ENCODE results near the gene PDE9A.
"Not testable (repeated sequence)": the region's sequence is repeated elsewhere in the genome, so short reads cannot be mapped to it uniquely, and the experiment has no call there.

PDE9A gene

DNA sequence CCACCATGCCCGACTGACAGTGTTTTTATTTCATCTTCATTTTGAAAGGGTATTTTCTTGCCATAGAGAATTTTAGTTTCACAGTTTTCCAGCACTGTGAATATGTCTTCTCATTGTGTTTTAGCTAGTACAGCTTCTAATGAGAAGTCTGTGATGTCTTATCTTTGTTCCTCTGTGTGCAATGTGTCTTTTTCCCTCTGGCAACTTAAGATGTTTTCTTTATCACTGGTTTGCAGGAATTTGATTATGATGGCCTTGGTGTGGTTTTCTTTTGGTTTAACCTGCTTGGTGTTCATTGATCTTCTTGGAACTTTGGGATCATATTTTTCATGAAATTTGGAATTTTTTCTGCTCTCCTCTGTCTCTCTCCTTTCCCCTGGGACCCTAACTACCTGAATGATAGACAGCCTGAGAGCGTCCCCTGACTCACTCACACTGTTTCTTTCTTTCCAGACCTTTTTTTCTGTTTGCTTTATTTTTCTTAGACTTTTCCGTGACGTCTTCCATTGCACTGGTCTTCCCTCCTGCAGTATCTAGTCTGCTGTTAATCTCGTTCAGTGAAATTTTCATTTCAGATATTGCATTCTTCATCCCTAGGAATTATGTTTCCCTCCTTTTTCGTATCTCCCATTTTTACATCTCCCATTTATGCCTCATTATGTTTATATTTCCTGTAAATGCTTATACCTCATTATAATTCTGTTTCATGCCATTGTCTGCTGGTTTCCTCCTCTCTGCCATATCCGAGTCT lies 48.5 kb downstream of the PDE9A start:
- Histone ChIP-seq H3K27me3 (ENCODE audit: control insufficient read depth, insufficient read depth, low read length) (peaks cover 35% of the 10 kb centered on the region), H3K9ac (ENCODE audit: low read depth, low read length) (no peak overlapping the region), H3K4me2 (ENCODE audit: low read length) (no peak overlapping the region), H3K9me3 (replicated peaks; ENCODE audit: low read length) (peaks cover 4% of the 10 kb centered on the region), H3K36me3 (ENCODE audit: insufficient read depth, low read length) (no peaks in the 10 kb centered on the region), H3K4me1 (ENCODE audit: control insufficient read depth, insufficient read depth, low read length) (no peaks in the 10 kb centered on the region), H3K4me3 (ENCODE audit: low read length) (no peak overlapping the region)

DNA sequence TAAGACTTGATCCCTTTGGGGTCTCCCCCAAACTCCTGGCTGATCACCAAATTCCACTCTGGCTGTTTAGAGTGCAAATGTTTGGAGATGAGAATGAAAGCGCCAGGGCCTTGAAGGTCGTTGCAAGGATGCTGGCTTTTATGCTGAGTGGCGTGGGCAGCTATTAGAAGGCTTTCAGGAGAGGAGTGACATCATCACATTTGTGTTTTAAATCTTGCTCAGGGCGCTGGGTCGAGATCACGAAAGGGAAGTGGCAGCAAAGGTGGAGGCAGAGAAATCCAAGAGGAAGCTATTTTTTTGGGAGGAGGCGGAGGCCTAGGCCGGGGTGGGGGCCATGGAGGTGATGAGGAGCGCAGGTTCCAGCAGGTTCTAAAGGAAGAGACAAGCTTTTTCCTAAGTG lies 49.3 kb downstream of the PDE9A start:
- no peak overlapping the region for H3K4me2 ChIP-seq (ENCODE audit: low read length)
- H3K9me3 ChIP-seq (replicated peaks; ENCODE audit: low read length) = peaks cover 4% of the 10 kb centered on the region
- H3K9ac ChIP-seq (ENCODE audit: low read depth, low read length) = no peak overlapping the region
- peaks cover 39% of the 10 kb centered on the region for H3K27me3 ChIP-seq (ENCODE audit: control insufficient read depth, insufficient read depth, low read length)
- no peaks in the 10 kb centered on the region for H3K36me3 ChIP-seq (ENCODE audit: insufficient read depth, low read length)
- no peak overlapping the region for H3K4me3 ChIP-seq (ENCODE audit: low read length)
- no peaks in the 10 kb centered on the region for H3K4me1 ChIP-seq (ENCODE audit: control insufficient read depth, insufficient read depth, low read length)

- H3K27me3 ChIP-seq (ENCODE audit: control insufficient read depth, insufficient read depth, low read length) = peaks cover 39% of the 10 kb centered on the region
- H3K4me2 ChIP-seq (ENCODE audit: low read length) = no peak overlapping the region
- H3K9ac ChIP-seq (ENCODE audit: low read depth, low read length) = no peak overlapping the region
- peaks cover 4% of the 10 kb centered on the region for H3K9me3 ChIP-seq (replicated peaks; ENCODE audit: low read length)
- H3K4me3 ChIP-seq (ENCODE audit: low read length) = no peak overlapping the region
- H3K36me3 ChIP-seq (ENCODE audit: insufficient read depth, low read length) = no peaks in the 10 kb centered on the region
- H3K4me1 ChIP-seq (ENCODE audit: control insufficient read depth, insufficient read depth, low read length) = no peaks in the 10 kb centered on the region
Observed at GRCh38 chr21:42703136-42703908, 49.9 kb downstream of the PDE9A start.

DNA sequence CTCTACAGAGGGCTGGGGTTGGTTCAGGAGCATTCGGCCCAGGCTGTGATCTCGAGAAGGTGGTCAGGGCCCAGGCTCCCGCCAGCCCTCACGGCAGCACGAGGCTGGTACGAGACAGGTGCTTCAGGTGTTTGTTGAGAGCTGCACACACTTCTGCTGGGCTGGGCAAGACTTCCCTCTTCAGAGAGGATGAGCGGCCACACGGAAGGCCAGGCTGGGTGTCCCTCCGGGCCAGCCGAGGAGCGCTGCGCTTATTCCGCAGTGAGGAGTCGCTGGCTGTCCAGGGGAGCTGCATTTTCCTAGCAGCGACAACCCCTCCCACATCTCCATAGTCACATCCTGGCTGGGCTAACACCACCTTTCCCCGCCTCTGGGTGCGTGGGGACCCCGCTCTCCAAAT lies 50.5 kb downstream of the PDE9A start:
- Histone ChIP-seq H3K4me1 (ENCODE audit: control insufficient read depth, insufficient read depth, low read length) (no peaks in the 10 kb centered on the region), H3K27me3 (ENCODE audit: control insufficient read depth, insufficient read depth, low read length) (peaks cover 36% of the 10 kb centered on the region), H3K9me3 (replicated peaks; ENCODE audit: low read length) (peaks cover 4% of the 10 kb centered on the region), H3K4me3 (ENCODE audit: low read length) (no peak overlapping the region), H3K4me2 (ENCODE audit: low read length) (no peak overlapping the region), H3K36me3 (ENCODE audit: insufficient read depth, low read length) (no peaks in the 10 kb centered on the region), H3K9ac (ENCODE audit: low read depth, low read length) (no peak overlapping the region)

GRCh38 chr21:42704861-42705260 lies 51.4 kb downstream of the PDE9A start:
- Histone ChIP-seq H3K9me3 (replicated peaks; ENCODE audit: low read length) (peaks cover 4% of the 10 kb centered on the region), H3K9ac (ENCODE audit: low read depth, low read length) (no peak overlapping the region), H3K4me1 (ENCODE audit: control insufficient read depth, insufficient read depth, low read length) (no peaks in the 10 kb centered on the region), H3K36me3 (ENCODE audit: insufficient read depth, low read length) (no peaks in the 10 kb centered on the region), H3K4me3 (ENCODE audit: low read length) (no peak overlapping the region), H3K4me2 (ENCODE audit: low read length) (no peak overlapping the region), H3K27me3 (ENCODE audit: control insufficient read depth, insufficient read depth, low read length) (peaks cover 36% of the 10 kb centered on the region)

DNA sequence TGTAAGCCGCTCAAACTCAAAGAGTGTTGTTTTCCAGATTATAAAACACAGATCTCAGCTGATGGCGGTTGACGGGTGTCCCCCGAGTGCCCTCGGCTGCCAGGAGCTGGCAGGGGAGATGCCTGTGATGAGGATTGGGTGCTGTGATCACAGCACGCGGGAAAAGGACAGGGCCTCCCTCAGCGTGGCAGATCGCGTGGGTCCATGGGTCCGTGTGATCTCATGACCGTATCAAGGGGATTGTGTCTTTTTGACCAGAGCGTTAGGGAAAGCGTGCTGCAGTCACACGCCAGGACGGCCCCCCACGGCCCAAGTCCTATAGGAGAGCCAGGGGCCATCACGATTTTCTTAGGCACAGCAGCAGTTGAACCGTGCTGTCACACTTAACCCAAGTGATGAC lies 51.9 kb downstream of the PDE9A start:
- Histone ChIP-seq H3K27me3 (ENCODE audit: control insufficient read depth, insufficient read depth, low read length) (peaks cover 36% of the 10 kb centered on the region), H3K4me3 (ENCODE audit: low read length) (no peak overlapping the region), H3K4me2 (ENCODE audit: low read length) (no peak overlapping the region), H3K4me1 (ENCODE audit: control insufficient read depth, insufficient read depth, low read length) (no peaks in the 10 kb centered on the region), H3K9me3 (replicated peaks; ENCODE audit: low read length) (peaks cover 4% of the 10 kb centered on the region), H3K36me3 (ENCODE audit: insufficient read depth, low read length) (no peaks in the 10 kb centered on the region), H3K9ac (ENCODE audit: low read depth, low read length) (no peak overlapping the region)

DNA sequence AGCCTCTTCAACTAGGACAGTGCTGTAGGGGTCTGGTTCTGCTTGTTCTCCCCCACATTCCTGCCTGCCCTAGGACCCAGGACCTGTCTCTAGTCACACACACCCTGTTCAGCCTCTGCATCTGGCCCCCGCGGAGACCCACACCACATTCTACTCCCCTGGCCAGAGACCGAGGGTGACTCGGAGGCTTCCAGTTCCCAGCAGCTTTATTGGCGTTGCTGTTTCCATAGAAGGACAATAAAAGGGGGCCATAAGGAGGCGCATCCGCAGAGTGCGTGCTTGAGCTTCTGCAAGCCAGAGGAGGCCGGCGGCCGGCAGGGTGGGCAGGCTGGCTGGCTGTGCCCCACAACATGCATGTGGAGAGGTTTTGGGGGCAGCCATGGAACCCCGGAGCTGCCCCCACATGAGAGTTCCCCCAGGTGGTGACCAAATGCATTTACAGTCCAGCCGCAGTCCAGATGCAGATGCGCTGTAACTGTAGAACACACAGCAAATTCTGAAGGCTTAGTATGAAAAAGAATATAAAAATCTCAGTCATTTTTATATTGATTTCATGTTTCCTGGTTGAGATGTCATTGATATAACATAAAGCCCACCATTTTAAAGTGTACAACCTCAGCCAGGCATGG lies 52.4 kb downstream of the PDE9A start:
- Histone ChIP-seq H3K9me3 (replicated peaks; ENCODE audit: low read length) (peaks cover 4% of the 10 kb centered on the region), H3K4me2 (ENCODE audit: low read length) (no peak overlapping the region), H3K4me1 (ENCODE audit: control insufficient read depth, insufficient read depth, low read length) (no peaks in the 10 kb centered on the region), H3K27me3 (ENCODE audit: control insufficient read depth, insufficient read depth, low read length) (peaks cover 36% of the 10 kb centered on the region), H3K36me3 (ENCODE audit: insufficient read depth, low read length) (no peaks in the 10 kb centered on the region), H3K4me3 (ENCODE audit: low read length) (no peak overlapping the region), H3K9ac (ENCODE audit: low read depth, low read length) (no peak overlapping the region)

DNA sequence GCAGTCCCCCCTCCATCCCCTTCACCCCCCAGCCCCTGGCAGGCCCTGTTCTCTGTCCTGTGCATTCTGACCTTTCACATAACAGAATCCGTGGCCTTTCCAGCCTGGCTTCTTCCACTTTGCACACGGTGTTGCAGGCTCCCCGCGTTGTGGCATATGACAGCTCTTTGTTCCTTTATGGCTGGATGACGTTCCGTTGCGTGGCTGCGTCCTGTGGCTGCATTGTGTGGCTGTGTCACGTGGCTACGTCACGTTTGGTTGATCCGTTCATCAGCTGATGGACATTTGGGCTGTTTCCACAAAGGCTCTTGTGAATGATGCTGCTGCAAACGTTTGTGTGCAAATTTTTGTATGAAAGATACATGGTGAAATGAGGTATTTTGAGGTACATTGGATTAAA lies 53.3 kb downstream of the PDE9A start:
- no peak overlapping the region for H3K9ac ChIP-seq (ENCODE audit: low read depth, low read length)
- H3K4me3 ChIP-seq (ENCODE audit: low read length) = no peak overlapping the region
- H3K27me3 ChIP-seq (ENCODE audit: control insufficient read depth, insufficient read depth, low read length) = peaks cover 31% of the 10 kb centered on the region
- H3K4me2 ChIP-seq (ENCODE audit: low read length) = no peak overlapping the region
- no peaks in the 10 kb centered on the region for H3K4me1 ChIP-seq (ENCODE audit: control insufficient read depth, insufficient read depth, low read length)
- no peaks in the 10 kb centered on the region for H3K36me3 ChIP-seq (ENCODE audit: insufficient read depth, low read length)
- peaks cover 1% of the 10 kb centered on the region for H3K9me3 ChIP-seq (replicated peaks; ENCODE audit: low read length)

DNA sequence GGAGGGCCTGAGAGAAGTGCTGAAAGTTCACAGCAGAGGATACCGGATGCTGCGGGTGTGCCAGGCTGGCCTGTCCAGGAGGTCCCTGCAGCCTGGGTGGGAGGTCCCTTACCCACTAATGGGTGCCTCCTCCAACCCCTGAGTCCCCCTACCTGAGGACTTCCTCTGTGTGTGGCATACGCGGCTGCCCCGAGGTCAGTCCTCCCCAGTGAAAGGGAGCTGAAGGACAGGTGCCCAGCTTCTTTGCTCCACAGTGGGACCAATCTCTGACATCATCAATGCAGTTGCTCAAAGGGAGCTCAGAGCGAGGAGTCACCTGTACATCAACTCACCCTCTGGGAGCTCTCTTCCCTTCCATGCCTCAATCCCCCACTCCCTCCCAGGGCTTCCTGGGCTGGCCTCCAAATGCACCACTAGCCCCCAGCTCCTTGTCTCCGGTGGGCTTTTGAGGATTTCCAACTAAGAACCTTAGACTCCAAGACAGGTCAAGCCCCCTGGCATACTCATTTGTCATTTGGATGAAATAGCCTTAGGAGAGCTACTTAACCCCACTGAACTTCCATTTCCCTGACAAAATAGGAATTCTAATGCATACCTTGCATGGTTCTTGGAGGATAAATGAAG lies 53.9 kb downstream of the PDE9A start:
- Histone ChIP-seq H3K9ac (ENCODE audit: low read depth, low read length) (no peak overlapping the region), H3K9me3 (replicated peaks; ENCODE audit: low read length) (no peaks in the 10 kb centered on the region), H3K4me2 (ENCODE audit: low read length) (no peak overlapping the region), H3K36me3 (ENCODE audit: insufficient read depth, low read length) (no peaks in the 10 kb centered on the region), H3K4me3 (ENCODE audit: low read length) (no peak overlapping the region), H3K4me1 (ENCODE audit: control insufficient read depth, insufficient read depth, low read length) (no peaks in the 10 kb centered on the region), H3K27me3 (ENCODE audit: control insufficient read depth, insufficient read depth, low read length) (peaks cover 26% of the 10 kb centered on the region)

DNA sequence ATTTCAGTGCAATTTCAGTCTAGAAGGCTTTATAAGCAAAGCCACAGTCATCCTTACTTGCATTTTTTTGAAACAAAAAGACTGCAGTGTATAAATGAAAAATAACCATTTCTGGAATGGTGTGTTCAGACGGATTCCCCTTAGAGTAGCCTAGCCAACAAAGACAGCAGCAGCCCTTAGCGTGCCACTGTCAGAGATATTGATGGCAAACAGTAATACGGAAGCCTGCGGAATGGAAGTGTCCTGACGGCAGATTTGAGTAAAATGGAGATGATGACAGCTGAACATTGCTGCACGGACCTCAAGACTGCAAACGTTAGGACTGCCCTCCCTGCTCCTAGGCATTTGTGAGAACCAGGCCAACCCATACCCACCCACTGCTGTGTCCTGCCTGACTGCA lies 54.7 kb downstream of the PDE9A start:
- Histone ChIP-seq H3K4me1 (ENCODE audit: control insufficient read depth, insufficient read depth, low read length) (no peaks in the 10 kb centered on the region), H3K4me2 (ENCODE audit: low read length) (no peak overlapping the region), H3K27me3 (ENCODE audit: control insufficient read depth, insufficient read depth, low read length) (peaks cover 25% of the 10 kb centered on the region), H3K9me3 (replicated peaks; ENCODE audit: low read length) (no peaks in the 10 kb centered on the region), H3K36me3 (ENCODE audit: insufficient read depth, low read length) (no peaks in the 10 kb centered on the region), H3K4me3 (ENCODE audit: low read length) (no peak overlapping the region), H3K9ac (ENCODE audit: low read depth, low read length) (no peak overlapping the region)

- H3K27me3 ChIP-seq (ENCODE audit: control insufficient read depth, insufficient read depth, low read length) = peaks cover 25% of the 10 kb centered on the region
- H3K4me3 ChIP-seq (ENCODE audit: low read length); H3K9me3 ChIP-seq (replicated peaks; ENCODE audit: low read length); H3K36me3 ChIP-seq (ENCODE audit: insufficient read depth, low read length); H3K4me2 ChIP-seq (ENCODE audit: low read length); H3K4me1 ChIP-seq (ENCODE audit: control insufficient read depth, insufficient read depth, low read length); H3K9ac ChIP-seq (ENCODE audit: low read depth, low read length): not testable (repeated sequence)
Observed at GRCh38 chr21:42708916-42709315, 55.5 kb downstream of the PDE9A start.
